H1 (cell line): Measurements from ENCODE around the gene TP53BP1. TPM values are rescaled to one million over a fixed set of nuclear protein-coding genes. Genes with fewer than 3 reads are reported as not detected.

Experiments used
- CTCF ChIA-PET: fragments of 300-600 bp; sonication (Branson Sonifier 250); formaldehyde crosslinking; loops from one replicate; lab custom pipeline; 2021; ENCODE audit not compliant: partially characterized antibody; lab: Charles Lee
- POLR2A ChIA-PET: fragments of 300-600 bp; sonication (Branson Sonifier 250); formaldehyde crosslinking; loops from one replicate; lab custom pipeline; 2021; ENCODE audit warnings: inconsistent platforms; ENCODE audit not compliant: partially characterized antibody; lab: Charles Lee
- DNase-seq, 2 experiments: peaks; one replicate each; pipeline versions ENCODE4 v3.0.0 to v3.0.0-alpha.2; 2010 to 2022; ENCODE audit warnings: low spot score in 2 of 2, low read depth in 1 of 2, mixed read lengths in 1 of 2
- FAIRE-seq: peaks from 2 replicates; lab custom pipeline; 2011; peaks lifted over from hg19 to GRCh38; lab: Jason Lieb, UNC
- H2AFZ ChIP-seq: 2 replicates; pipeline ENCODE4 v1.8.1; 2012; ENCODE audit warnings: low read length, inconsistent platforms
- H2AK5ac ChIP-seq: 2 replicates; pipeline ENCODE4 v1.6.1; 2013; ENCODE audit warnings: low read depth, low read length
- H2BK120ac ChIP-seq: replicated peaks from 2 replicates; pipeline ENCODE3; 2013; ENCODE audit warnings: low read depth, low read length, inconsistent platforms
- H2BK12ac ChIP-seq: 2 replicates; pipeline ENCODE4 v1.6.1; 2013; ENCODE audit warnings: low read depth, low read length
- H2BK15ac ChIP-seq: 2 replicates; pipeline ENCODE4 v1.6.1; 2013; ENCODE audit warnings: low read length
- H2BK20ac ChIP-seq: 2 replicates; pipeline ENCODE4 v1.6.1; 2013; ENCODE audit warnings: low read length
- H2BK5ac ChIP-seq: 2 replicates; pipeline ENCODE4 v1.6.1; 2013; ENCODE audit warnings: low read depth, low read length
- H3K14ac ChIP-seq: 2 replicates; pipeline ENCODE4 v1.6.1; 2013; ENCODE audit warnings: inconsistent platforms; ENCODE audit not compliant: insufficient read length
- H3K18ac ChIP-seq: 2 replicates; pipeline ENCODE4 v1.6.1; 2013; ENCODE audit warnings: low read length; ENCODE audit errors: extremely low read depth
- H3K23ac ChIP-seq: 2 replicates; pipeline ENCODE4 v1.6.1; 2013; ENCODE audit warnings: inconsistent platforms; ENCODE audit not compliant: insufficient read length
- H3K23me2 ChIP-seq: 2 replicates; pipeline ENCODE4 v1.6.1; 2013; ENCODE audit warnings: low read depth, low read length
- H3K27ac ChIP-seq: 2 replicates; pipeline ENCODE4 v1.6.1; 2011; ENCODE audit warnings: low read depth, low read length, inconsistent platforms
- H3K27me3 ChIP-seq, 4 experiments: replicated peaks in 1 of 4; 1 replicate in 1 of 4; 2 replicates in 3 of 4; pipeline versions ENCODE4 v1.6.1 to v1.8.1; 2011 to 2013; ENCODE audit warnings: low read length in 3 of 4, mild to moderate bottlenecking in 3 of 4, inconsistent platforms in 2 of 4, mixed read lengths in 2 of 4, moderate library complexity in 1 of 4; ENCODE audit not compliant: control insufficient read depth in 3 of 4, insufficient read depth in 3 of 4; ENCODE audit errors: extremely low read depth in 1 of 4
- H3K36me3 ChIP-seq, 4 experiments: 2 replicates each; pipeline versions ENCODE4 v1.6.1 to v1.8.1; 2011 to 2013; ENCODE audit warnings: mild to moderate bottlenecking in 4 of 4, low read length in 3 of 4, moderate library complexity in 2 of 4, control low read depth in 1 of 4, inconsistent platforms in 1 of 4; ENCODE audit not compliant: insufficient read depth in 4 of 4, control insufficient read depth in 2 of 4
- H3K4ac ChIP-seq: replicated peaks from 2 replicates; pipeline ENCODE3; 2013; ENCODE audit warnings: low read length, low read depth, mixed read lengths, inconsistent platforms; ENCODE audit not compliant: insufficient read length
- H3K4me1 ChIP-seq, 4 experiments: replicated peaks in 1 of 4; 1 replicate in 1 of 4; 2 replicates in 3 of 4; pipeline versions ENCODE4 v1.6.1 to v1.8.1; 2011 to 2013; ENCODE audit warnings: low read length in 3 of 4, inconsistent platforms in 2 of 4, mixed read lengths in 1 of 4; ENCODE audit not compliant: insufficient read depth in 4 of 4, control insufficient read depth in 3 of 4
- H3K4me2 ChIP-seq, 2 experiments: 2 replicates each; pipeline versions ENCODE4 v1.6.1 to v1.8.1; 2011 to 2013; ENCODE audit warnings: low read depth in 2 of 2, low read length in 2 of 2, control low read depth in 1 of 2, inconsistent platforms in 1 of 2, mild to moderate bottlenecking in 1 of 2; ENCODE audit not compliant: insufficient read depth in 1 of 2
- H3K4me3 ChIP-seq, 4 experiments: fragments of 200-600, 300-600 bp in 1 of 4; sonication (generic), shearing (Covaris generic), sonication (Bioruptor Twin) in 1 of 4; 2 replicates each; pipeline versions ENCODE4 v1.5.1 to v1.8.1; 2011 to 2016; ENCODE audit warnings: low read length in 4 of 4, low read depth in 3 of 4, control low read depth in 2 of 4, inconsistent platforms in 2 of 4, mild to moderate bottlenecking in 2 of 4, mixed read lengths in 1 of 4, moderate library complexity in 1 of 4; ENCODE audit not compliant: insufficient read depth in 2 of 4; ENCODE audit errors: extremely low read depth in 1 of 4
- H3K56ac ChIP-seq: replicated peaks from 2 replicates; pipeline ENCODE3; 2013; ENCODE audit warnings: low read depth, mild to moderate bottlenecking, mixed read lengths, low read length, inconsistent platforms; ENCODE audit not compliant: insufficient read length
- H3K79me1 ChIP-seq: 2 replicates; pipeline ENCODE4 v1.6.1; 2013; ENCODE audit warnings: low read depth, low read length, control low read depth
- H3K79me2 ChIP-seq, 2 experiments: 2 replicates each; pipeline versions ENCODE4 v1.6.1 to v1.8.1; 2012 to 2013; ENCODE audit warnings: low read length in 2 of 2, mild to moderate bottlenecking in 2 of 2, inconsistent platforms in 1 of 2; ENCODE audit not compliant: insufficient read depth in 2 of 2, control insufficient read depth in 1 of 2
- H3K9ac ChIP-seq, 4 experiments: replicated peaks in 1 of 4; 1 replicate in 1 of 4; 2 replicates in 3 of 4; pipeline versions ENCODE4 v1.6.1 to v1.8.1; 2011 to 2013; ENCODE audit warnings: low read depth in 3 of 4, low read length in 3 of 4, control low read depth in 2 of 4, mild to moderate bottlenecking in 2 of 4, moderate library complexity in 2 of 4, inconsistent platforms in 1 of 4; ENCODE audit errors: extremely low read depth in 1 of 4
- H3K9me3 ChIP-seq, 2 experiments: 2 replicates each; pipeline versions ENCODE4 v1.6.1 to v1.8.1; 2012 to 2013; ENCODE audit warnings: mild to moderate bottlenecking in 2 of 2, moderate library complexity in 2 of 2, control low read depth in 1 of 2, inconsistent platforms in 1 of 2, low read depth in 1 of 2, low read length in 1 of 2, mixed read lengths in 1 of 2; ENCODE audit not compliant: insufficient read depth in 2 of 2
- H4K20me1 ChIP-seq, 2 experiments: replicated peaks in 1 of 2; 2 replicates each; pipeline versions ENCODE3 to v1.8.1; 2011 to 2013; ENCODE audit warnings: inconsistent platforms in 2 of 2, low read length in 2 of 2, mild to moderate bottlenecking in 1 of 2; ENCODE audit not compliant: insufficient read depth in 2 of 2, control insufficient read depth in 1 of 2
- H4K5ac ChIP-seq: 2 replicates; pipeline ENCODE4 v1.6.1; 2013; ENCODE audit warnings: low read length, low read depth, mixed read lengths, inconsistent platforms; ENCODE audit not compliant: insufficient read length
- H4K8ac ChIP-seq: 2 replicates; pipeline ENCODE4 v1.8.0; 2013; ENCODE audit warnings: mild to moderate bottlenecking, moderate library complexity, low read length, inconsistent platforms; ENCODE audit not compliant: insufficient read depth; ENCODE audit errors: extremely low read depth
- H4K91ac ChIP-seq: replicated peaks from 2 replicates; pipeline ENCODE3; 2013; ENCODE audit warnings: low read length, mixed read lengths, inconsistent platforms; ENCODE audit not compliant: insufficient read length
- CBX5 ChIP-seq: fragments of 300-800, 300-1000 bp; sonication (generic); IDR thresholded peaks from 2 replicates; pipeline ENCODE4 v1.7.1; 2016; ENCODE audit warnings: antibody characterized with exemption, low read length, low read depth
- CHD1 ChIP-seq: IDR thresholded peaks from 2 replicates; pipeline ENCODE4 v1.6.1; 2012; ENCODE audit warnings: low read depth, low read length, improper control_type of control experiment
- EP300 ChIP-seq, 2 experiments: IDR thresholded peaks; 1 replicate in 1 of 2; 2 replicates in 1 of 2; pipeline ENCODE4 v1.6.1; 2011 to 2012; ENCODE audit warnings: low read depth in 2 of 2, low read length in 2 of 2, mild to moderate bottlenecking in 2 of 2, borderline replicate concordance in 1 of 2, inconsistent platforms in 1 of 2, moderate library complexity in 1 of 2
- KDM4A ChIP-seq: IDR thresholded peaks from one replicate; pipeline ENCODE4 v1.7.1; 2012; ENCODE audit warnings: low read depth, mild to moderate bottlenecking, moderate library complexity, low read length, inconsistent platforms; ENCODE audit not compliant: severe bottlenecking
- NANOG ChIP-seq: IDR thresholded peaks from 2 replicates; pipeline ENCODE4 v1.6.1; 2011; ENCODE audit warnings: low read length, low read depth, mild to moderate bottlenecking, inconsistent platforms; ENCODE audit not compliant: insufficient read depth, poor library complexity, severe bottlenecking
- POLR2A ChIP-seq, 2 experiments: IDR thresholded peaks; 1 replicate in 1 of 2; 2 replicates in 1 of 2; pipeline ENCODE4 v1.6.1; 2011; ENCODE audit warnings: low read depth in 2 of 2, low read length in 2 of 2, mild to moderate bottlenecking in 2 of 2; ENCODE audit errors: control extremely low read depth in 1 of 2
- RAD21 ChIP-seq, 2 experiments: IDR thresholded peaks in 1 of 2; conservative IDR thresholded peaks in 1 of 2; 2 replicates each; pipeline ENCODE4 v1.6.1; 2011; ENCODE audit warnings: low read depth in 2 of 2, low read length in 2 of 2, improper control_type of control experiment in 1 of 2, inconsistent platforms in 1 of 2, mild to moderate bottlenecking in 1 of 2, moderate library complexity in 1 of 2
- RXRA ChIP-seq: IDR thresholded peaks from 2 replicates; pipeline ENCODE4 v1.6.1; 2011; ENCODE audit warnings: low read depth, mild to moderate bottlenecking, low read length, moderate library complexity; ENCODE audit not compliant: insufficient read depth
- SIRT6 ChIP-seq: IDR thresholded peaks from one replicate; pipeline ENCODE4 v1.7.1; 2012; ENCODE audit warnings: low read length, inconsistent platforms
- SRF ChIP-seq: IDR thresholded peaks from 2 replicates; pipeline ENCODE4 v1.6.1; 2011; ENCODE audit warnings: mild to moderate bottlenecking, low read depth, low read length, moderate library complexity
- WGBS, 2 experiments: shearing (Covaris generic) in 1 of 2; methylation state at CpG; one replicate each; pipeline versions ENCODE4 v1.1.6 to v1.1.7; 2013 to 2015; ENCODE audit warnings: low lambda C conversion rate in 2 of 2, mixed read lengths in 2 of 2, inconsistent platforms in 1 of 2, low coverage in 1 of 2, missing lambda C conversion rate in 1 of 2; ENCODE audit not compliant: insufficient replicate concordance in 2 of 2, insufficient coverage in 1 of 2, insufficient read length in 1 of 2; ENCODE audit errors: extremely low coverage in 1 of 2, missing lambda C conversion rate in 1 of 2; 5-methylcytosine and 5-hydroxymethylcytosine counted together
- polyA plus RNA-seq, 7 experiments: library from polyadenylated mRNA; depleted of rRNA in 3 of 7; stranded (reverse) in 5 of 7; unstranded in 2 of 7; fragments of >200 nt in 5 of 7; fragments of 200-250 nt in 2 of 7; gene quantifications; 1 replicate in 5 of 7; 2 replicates in 1 of 7; 4 replicates in 1 of 7; pipeline versions ENCODE4 v1.2.1 to v1.2.3, GENCODE V29; 2011 to 2013; ENCODE audit warnings: missing spikeins in 2 of 7, mixed read lengths in 2 of 7
- total RNA-seq: library from RNA; stranded (reverse); fragmentation: NEBNext Ultra II Directional; extraction: Animal tissue kit (Norgen Biotek cat#: 25700); gene quantifications from 2 replicates; pipeline ENCODE4 v1.2.1, GENCODE V29; 2021
- TF ChIP-seq, protein P1 (sequence below): IDR thresholded peaks from 2 replicates; pipeline ENCODE4 v1.6.1; 2011; ENCODE audit warnings: low read length, improper control_type of control experiment
- TF ChIP-seq, protein P2 (sequence below): IDR thresholded peaks from 2 replicates; pipeline ENCODE4 v1.6.1; 2011; ENCODE audit warnings: low read depth, mild to moderate bottlenecking, low read length; ENCODE audit not compliant: insufficient read depth

Gene TP53BP1
- total and polyA plus RNA-seq, 2 of the 8 experiments (the other 6 are each of a cell fraction or from before 2014, with no cell fraction given): 34.1 to 63.6 TPM

- Histone ChIP-seq H3K27me3 (peaks cover 0 to 27% (median 21%) of the 10 kb centered on the region in 4 experiments; a peak in 6 of 7 replicates), H3K27ac (no peak overlapping the region), H4K5ac (no peak overlapping the region), H3K4ac (no peak overlapping the region), H2BK5ac (no peak overlapping the region), H3K9me3 (no peaks in the 10 kb centered on the region), H3K36me3 (no peaks in the 10 kb centered on the region), H3K23me2 (peaks cover 10% of the 10 kb centered on the region; the same call in 1 of the 2 replicates), H3K4me1 (peaks cover 0 to 7% (median 3%) of the 10 kb centered on the region in 4 experiments; a peak in 4 of 7 replicates), H2AFZ (no peak overlapping the region), H4K20me1 (no peaks in the 10 kb centered on the region), H2BK15ac (no peak overlapping the region), H4K91ac (no peak overlapping the region), H2BK120ac (no peak overlapping the region), H2AK5ac (no peak overlapping the region), H3K79me2 (no peaks in the 10 kb centered on the region), H3K14ac (no peak overlapping the region), H2BK12ac (no peak overlapping the region), H4K8ac (no peak overlapping the region), H3K4me2 (no peak overlapping the region), H3K79me1 (no peaks in the 10 kb centered on the region), H3K23ac (no peak overlapping the region), H3K9ac (no peak overlapping the region), H3K56ac (no peak overlapping the region), H3K4me3 (no peak overlapping the region), H2BK20ac (no peak overlapping the region), H3K18ac (no peak overlapping the region)
- DNase-seq (no peak), FAIRE-seq (no peak)
- CTCF ChIA-PET: interaction anchor here (0.9 to 3.3 kb wide), 3 partner anchors 9 to 21 kb away, joined by 3 to 26 read pairs (median 5); no protein-coding TSS in a partner anchor
- 85% methylated on average over 9 of the region's 9 CpGs; no CpG with 5 or more reads in 1 of the 2 experiments for WGBS, 2 experiments
- POLR2A ChIA-PET: no interaction called here
- TF ChIP-seq CBX5 (no peak), CHD1 (no peak), NANOG (no peak), POLR2A (IDR thresholded peaks at IDR 0.05; ENCODE audit: control extremely low read depth in 1 of 2, low read depth in 2 of 2, low read length in 2 of 2) (no peak), KDM4A (no peak), EP300 (IDR thresholded peaks at IDR 0.05; ENCODE audit: borderline replicate concordance in 1 of 2, low read depth in 2 of 2, low read length in 2 of 2) (no peak), SRF (no peak), RAD21 (IDR thresholded peaks at IDR 0.05 in 1 of 2, conservative IDR thresholded peaks at IDR 0.05 in 1 of 2; ENCODE audit: low read depth in 2 of 2, low read length in 2 of 2) (no peak), SIRT6 (no peak), RXRA (no peak)
- TF ChIP-seq, protein P1, sequence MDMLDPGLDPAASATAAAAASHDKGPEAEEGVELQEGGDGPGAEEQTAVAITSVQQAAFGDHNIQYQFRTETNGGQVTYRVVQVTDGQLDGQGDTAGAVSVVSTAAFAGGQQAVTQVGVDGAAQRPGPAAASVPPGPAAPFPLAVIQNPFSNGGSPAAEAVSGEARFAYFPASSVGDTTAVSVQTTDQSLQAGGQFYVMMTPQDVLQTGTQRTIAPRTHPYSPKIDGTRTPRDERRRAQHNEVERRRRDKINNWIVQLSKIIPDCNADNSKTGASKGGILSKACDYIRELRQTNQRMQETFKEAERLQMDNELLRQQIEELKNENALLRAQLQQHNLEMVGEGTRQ: no peak
- TF ChIP-seq, protein P2, sequence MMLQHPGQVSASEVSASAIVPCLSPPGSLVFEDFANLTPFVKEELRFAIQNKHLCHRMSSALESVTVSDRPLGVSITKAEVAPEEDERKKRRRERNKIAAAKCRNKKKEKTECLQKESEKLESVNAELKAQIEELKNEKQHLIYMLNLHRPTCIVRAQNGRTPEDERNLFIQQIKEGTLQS: no peak
Observed at GRCh38 chr15:43522247-43522646, 29.3 kb upstream of the TP53BP1 start.
